Hepatocyte (in vitro differentiated cells): ENCODE data around the gene CTNND2. TPM values are rescaled to one million over a fixed set of nuclear protein-coding genes. Genes with fewer than 3 reads are reported as not detected.

Source experiments
- DNase-seq: peaks from one replicate; pipeline ENCODE4 v3.0.0-alpha.2; 2016; ENCODE audit warnings: low spot score
- H2AFZ ChIP-seq: fragments of 200-600 bp; sonication (generic); 2 replicates; pipeline ENCODE4 v1.6.0; 2016; ENCODE audit warnings: antibody characterized with exemption, mild to moderate bottlenecking
- H3K27ac ChIP-seq: fragments of 200-600 bp; sonication (generic); 2 replicates; pipeline ENCODE4 v1.5.1; 2016; ENCODE audit warnings: mild to moderate bottlenecking
- H3K27me3 ChIP-seq: fragments of 200-600 bp; sonication (generic); 2 replicates; pipeline ENCODE4 v1.6.1; 2016
- H3K36me3 ChIP-seq: fragments of 200-600 bp; sonication (generic); replicated peaks from 2 replicates; pipeline ENCODE4 v1.5.1; 2016; ENCODE audit warnings: low read depth; ENCODE audit not compliant: insufficient read depth
- H3K4me1 ChIP-seq: fragments of 200-600 bp; sonication (generic); 2 replicates; pipeline ENCODE4 v1.5.1; 2016; ENCODE audit warnings: mild to moderate bottlenecking, moderate library complexity; ENCODE audit not compliant: insufficient read depth
- H3K4me2 ChIP-seq: fragments of 200-600 bp; sonication (generic); 2 replicates; pipeline ENCODE4 v1.6.0; 2016
- H3K4me3 ChIP-seq: fragments of 200-600 bp; sonication (generic); 2 replicates; pipeline ENCODE4 v1.5.1; 2016; ENCODE audit warnings: mild to moderate bottlenecking
- H3K79me2 ChIP-seq: fragments of 200-600 bp; sonication (generic); 2 replicates; pipeline ENCODE4 v1.6.0; 2017; ENCODE audit warnings: mild to moderate bottlenecking
- H3K9me2 ChIP-seq: fragments of 200-600 bp; sonication (generic); replicated peaks from 2 replicates; pipeline ENCODE4 v1.6.0; 2017; ENCODE audit warnings: mild to moderate bottlenecking; ENCODE audit not compliant: insufficient read depth
- H3K9me3 ChIP-seq: fragments of 200-600 bp; sonication (generic); 2 replicates; pipeline ENCODE4 v1.5.1; 2016; ENCODE audit warnings: low read depth, mild to moderate bottlenecking
- H4K20me1 ChIP-seq: fragments of 200-600 bp; sonication (generic); 2 replicates; pipeline ENCODE4 v1.6.0; 2016; ENCODE audit warnings: mild to moderate bottlenecking; ENCODE audit not compliant: insufficient read depth, poor library complexity, severe bottlenecking
- EZH2 ChIP-seq: fragments of 200-600 bp; sonication (generic); IDR thresholded peaks from 2 replicates; pipeline ENCODE4 v1.6.1; 2016; ENCODE audit warnings: antibody characterized with exemption, mild to moderate bottlenecking, borderline replicate concordance
- EZH2phosphoT487 ChIP-seq: fragments of 200-600 bp; sonication (generic); IDR thresholded peaks from one replicate; pipeline ENCODE4 v1.6.1; 2018; ENCODE audit warnings: antibody characterized with exemption, mild to moderate bottlenecking, low read depth, moderate library complexity; ENCODE audit not compliant: unreplicated experiment, severe bottlenecking
- WGBS: methylation state at CpG from one replicate; pipeline ENCODE4 v1.1.6; 2016; ENCODE audit warnings: low lambda C conversion rate; ENCODE audit errors: missing lambda C conversion rate; 5-methylcytosine and 5-hydroxymethylcytosine counted together
- polyA plus RNA-seq: library from polyadenylated mRNA; unstranded; fragments of >200 nt; fragmentation: Nextera tagmentation; extraction: Ambion mirVana; gene quantifications from 2 replicates; pipeline ENCODE4 v1.2.1, GENCODE V29; 2016
- total RNA-seq: library from RNA; depleted of rRNA; stranded (reverse); fragments of >200 nt; gene quantifications from 2 replicates; pipeline ENCODE4 v1.2.3, GENCODE V29; 2014
- TF ChIP-seq, protein P1 (sequence below): fragments of 200-600 bp; sonication (generic); IDR thresholded peaks from 2 replicates; pipeline ENCODE4 v1.5.1; 2016; ENCODE audit warnings: antibody characterized with exemption, mild to moderate bottlenecking; ENCODE audit not compliant: poor library complexity

The CTNND2 gene
- total and polyA plus RNA-seq, 2 experiments from 2014 or later, result 27.5 to 30.3 TPM

DNA sequence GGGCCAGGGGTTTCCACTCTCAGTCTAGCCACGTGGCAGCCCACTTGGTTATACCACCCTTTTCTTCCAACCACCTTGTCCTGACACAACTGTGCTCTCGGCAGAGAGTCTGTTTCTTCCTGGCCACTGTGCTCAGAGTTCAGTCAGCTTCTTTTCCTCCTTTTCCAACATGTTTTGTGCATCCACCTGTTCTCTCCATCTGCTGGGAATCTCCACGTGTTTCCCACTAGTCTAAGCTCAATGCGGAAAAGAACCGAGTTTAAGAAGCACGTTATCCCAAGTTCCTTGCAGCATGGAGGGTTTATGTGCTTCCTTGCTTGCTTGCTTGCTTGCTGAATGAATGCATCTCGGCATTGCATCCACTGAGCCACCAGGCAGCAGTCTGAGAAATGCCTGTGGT lies 599.6 kb downstream of the CTNND2 start:
- TF ChIP-seq EZH2phosphoT487 (no peak), EZH2 (no peak)
- TF ChIP-seq, protein P1, sequence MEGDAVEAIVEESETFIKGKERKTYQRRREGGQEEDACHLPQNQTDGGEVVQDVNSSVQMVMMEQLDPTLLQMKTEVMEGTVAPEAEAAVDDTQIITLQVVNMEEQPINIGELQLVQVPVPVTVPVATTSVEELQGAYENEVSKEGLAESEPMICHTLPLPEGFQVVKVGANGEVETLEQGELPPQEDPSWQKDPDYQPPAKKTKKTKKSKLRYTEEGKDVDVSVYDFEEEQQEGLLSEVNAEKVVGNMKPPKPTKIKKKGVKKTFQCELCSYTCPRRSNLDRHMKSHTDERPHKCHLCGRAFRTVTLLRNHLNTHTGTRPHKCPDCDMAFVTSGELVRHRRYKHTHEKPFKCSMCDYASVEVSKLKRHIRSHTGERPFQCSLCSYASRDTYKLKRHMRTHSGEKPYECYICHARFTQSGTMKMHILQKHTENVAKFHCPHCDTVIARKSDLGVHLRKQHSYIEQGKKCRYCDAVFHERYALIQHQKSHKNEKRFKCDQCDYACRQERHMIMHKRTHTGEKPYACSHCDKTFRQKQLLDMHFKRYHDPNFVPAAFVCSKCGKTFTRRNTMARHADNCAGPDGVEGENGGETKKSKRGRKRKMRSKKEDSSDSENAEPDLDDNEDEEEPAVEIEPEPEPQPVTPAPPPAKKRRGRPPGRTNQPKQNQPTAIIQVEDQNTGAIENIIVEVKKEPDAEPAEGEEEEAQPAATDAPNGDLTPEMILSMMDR, result no peak
- 92% methylated on average over 7 of the region's 7 CpGs for WGBS
- no peak for DNase-seq
- Histone ChIP-seq H3K4me1 (no peaks in the 10 kb centered on the region), H3K27ac (no peak overlapping the region), H3K36me3 (no peaks in the 10 kb centered on the region), H3K4me3 (no peak overlapping the region), H3K4me2 (no peak overlapping the region), H2AFZ (no peak overlapping the region), H3K27me3 (no peaks in the 10 kb centered on the region), H3K9me3 (no peaks in the 10 kb centered on the region), H3K79me2 (no peaks in the 10 kb centered on the region), H3K9me2 (no peaks in the 10 kb centered on the region), H4K20me1 (no peaks in the 10 kb centered on the region)

DNA sequence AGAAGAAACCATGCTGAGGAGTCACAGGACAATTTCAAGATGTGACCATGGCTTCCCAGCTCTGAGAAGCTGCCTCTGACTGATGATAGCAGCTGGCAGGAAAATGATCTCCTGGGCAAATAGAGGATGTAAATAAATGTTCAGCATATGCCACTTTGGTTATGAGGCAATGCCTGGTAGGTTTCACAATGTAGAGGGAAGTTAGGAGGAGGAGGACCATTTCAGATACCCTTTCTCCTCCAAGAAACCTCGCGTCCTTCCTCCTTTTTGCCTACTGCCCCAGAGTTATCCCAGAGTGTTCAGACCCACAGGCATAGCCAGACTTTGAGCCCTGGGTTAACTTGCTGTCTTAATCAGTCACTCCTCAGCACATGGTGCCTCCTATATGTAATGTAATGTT lies 601.6 kb downstream of the CTNND2 start:
- Histone ChIP-seq H3K9me3 (no peaks in the 10 kb centered on the region), H3K9me2 (no peaks in the 10 kb centered on the region), H4K20me1 (no peaks in the 10 kb centered on the region), H3K4me1 (no peaks in the 10 kb centered on the region), H3K27me3 (no peaks in the 10 kb centered on the region), H3K27ac (no peak overlapping the region), H3K4me3 (no peak overlapping the region), H3K4me2 (no peak overlapping the region), H2AFZ (no peak overlapping the region), H3K36me3 (no peaks in the 10 kb centered on the region), H3K79me2 (no peaks in the 10 kb centered on the region)
- 97% methylated on average over 2 of the region's 2 CpGs for WGBS
- DNase-seq, result no peak
- TF ChIP-seq EZH2phosphoT487 (no peak), EZH2 (no peak)
- TF ChIP-seq, protein P1, result no peak

DNA sequence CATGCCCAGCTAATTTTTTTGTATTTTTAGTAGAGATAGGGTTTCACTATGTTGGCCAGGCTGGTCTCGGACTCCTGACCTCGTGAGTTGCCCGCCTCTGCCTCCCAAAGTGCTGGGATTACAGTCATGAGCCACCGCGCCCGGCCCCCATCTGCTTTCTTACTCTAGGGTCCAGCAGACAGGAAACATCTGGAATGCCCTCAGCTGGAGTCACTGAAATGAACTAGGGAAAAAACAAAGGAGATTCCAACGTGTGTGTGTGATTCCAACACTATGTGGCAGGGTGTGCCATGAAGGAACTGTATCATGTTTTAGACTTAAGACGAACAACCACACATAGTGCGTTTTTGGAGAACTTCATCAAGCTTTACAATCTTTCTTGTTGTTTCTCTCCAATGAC lies 603.1 kb downstream of the CTNND2 start:
- no peaks in the 10 kb centered on the region for H3K79me2 ChIP-seq
- H3K9me3 ChIP-seq, result no peaks in the 10 kb centered on the region
- no peak overlapping the region for H3K27ac ChIP-seq
- H3K27me3 ChIP-seq, result no peaks in the 10 kb centered on the region
- H3K36me3 ChIP-seq, result no peaks in the 10 kb centered on the region
- H3K4me1 ChIP-seq, result no peaks in the 10 kb centered on the region
- H4K20me1 ChIP-seq, result no peaks in the 10 kb centered on the region
- H2AFZ ChIP-seq, result no peak overlapping the region
- WGBS, result 80% methylated on average over 9 of the region's 9 CpGs
- no peak for DNase-seq
- TF ChIP-seq, protein P1, result no peak
- TF ChIP-seq EZH2 (no peak), EZH2phosphoT487 (no peak)
- H3K4me3 ChIP-seq, result no peak overlapping the region
- H3K4me2 ChIP-seq, result no peak overlapping the region
- no peaks in the 10 kb centered on the region for H3K9me2 ChIP-seq

DNA sequence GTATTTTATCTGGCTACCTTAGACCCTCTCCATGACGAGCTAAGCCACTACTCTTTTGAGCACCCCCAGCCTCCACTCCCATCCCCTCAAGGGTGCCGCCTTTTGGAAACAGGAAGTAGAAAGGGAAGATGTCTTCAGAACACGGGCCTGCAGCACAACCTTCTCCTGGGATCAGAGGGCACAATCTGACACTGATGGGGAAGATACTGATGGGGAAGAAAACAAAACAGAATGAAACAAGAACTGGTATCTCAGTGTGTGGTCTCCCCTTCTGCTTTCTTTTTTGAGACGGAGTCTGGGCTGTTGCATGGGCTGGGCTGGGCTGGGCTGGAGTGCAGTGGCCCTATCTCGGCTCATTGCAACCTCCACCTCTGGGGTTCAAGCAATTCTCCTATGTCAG lies 603.5 kb downstream of the CTNND2 start:
- Histone ChIP-seq H3K27ac (no peak overlapping the region), H3K9me3 (no peaks in the 10 kb centered on the region), H4K20me1 (no peaks in the 10 kb centered on the region), H3K36me3 (no peaks in the 10 kb centered on the region), H3K79me2 (no peaks in the 10 kb centered on the region), H2AFZ (no peak overlapping the region), H3K4me1 (no peaks in the 10 kb centered on the region), H3K27me3 (no peaks in the 10 kb centered on the region), H3K4me3 (no peak overlapping the region), H3K4me2 (no peak overlapping the region), H3K9me2 (no peaks in the 10 kb centered on the region)
- DNase-seq, result no peak
- TF ChIP-seq, protein P1, result no peak
- no peak for TF ChIP-seq EZH2phosphoT487
- TF ChIP-seq EZH2, result no peak
- WGBS, result 86% methylated on average over 5 of the region's 5 CpGs
